IPS-18a (cell line): ENCODE results near the gene PLA1A.
A peak's percentile ranks its signal among the peaks of the same experiment; 100 is the strongest.

Experiments used
- H3K27ac ChIP-seq: one replicate; pipeline ENCODE4 v1.5.1; 2013; ENCODE audit warnings: low read length
- H3K27me3 ChIP-seq: one replicate; pipeline ENCODE4 v1.6.1; 2013; ENCODE audit warnings: mild to moderate bottlenecking, low read length; ENCODE audit not compliant: control insufficient read depth, insufficient read depth
- H3K36me3 ChIP-seq: one replicate; pipeline ENCODE4 v1.6.1; 2013; ENCODE audit warnings: low read depth, low read length; ENCODE audit not compliant: control insufficient read depth
- H3K4me1 ChIP-seq: one replicate; pipeline ENCODE4 v1.6.1; 2013; ENCODE audit warnings: low read depth, low read length; ENCODE audit not compliant: control insufficient read depth
- H3K4me3 ChIP-seq: one replicate; pipeline ENCODE4 v1.5.1; 2013; ENCODE audit warnings: low read length
- H3K9ac ChIP-seq: one replicate; pipeline ENCODE4 v1.6.1; 2013; ENCODE audit warnings: mild to moderate bottlenecking, low read length, moderate library complexity
- H3K9me3 ChIP-seq: one replicate; pipeline ENCODE4 v1.6.1; 2013; ENCODE audit warnings: low read depth, low read length; ENCODE audit not compliant: control insufficient read depth

PLA1A gene

DNA sequence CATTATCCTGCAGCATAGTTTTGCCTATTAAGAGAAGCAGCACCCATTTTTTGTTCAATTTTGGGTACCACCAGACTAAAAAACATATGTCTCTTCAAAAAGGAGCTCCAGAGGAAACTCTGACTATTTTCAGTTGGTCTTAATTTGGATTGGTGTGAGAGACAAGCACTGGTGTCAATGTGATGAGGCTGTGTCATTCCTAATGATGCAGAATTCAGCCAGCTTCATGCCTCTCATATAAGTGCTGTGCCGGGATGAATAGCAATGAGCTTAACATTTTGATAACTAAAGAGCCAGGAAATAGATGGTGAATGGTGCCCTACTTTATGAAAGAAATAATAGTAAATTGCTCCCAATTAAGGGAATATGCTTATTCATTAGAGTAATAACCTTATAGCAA is 46.8 kb downstream of the PLA1A start:
- no peaks in the 10 kb centered on the region for H3K36me3 ChIP-seq
- peaks cover 7% of the 10 kb centered on the region for H3K4me1 ChIP-seq
- no peak overlapping the region for H3K4me3 ChIP-seq
- H3K27me3 ChIP-seq, result no peaks in the 10 kb centered on the region
- no peaks in the 10 kb centered on the region for H3K9me3 ChIP-seq
- H3K27ac ChIP-seq, result no peak overlapping the region
- no peak overlapping the region for H3K9ac ChIP-seq

DNA sequence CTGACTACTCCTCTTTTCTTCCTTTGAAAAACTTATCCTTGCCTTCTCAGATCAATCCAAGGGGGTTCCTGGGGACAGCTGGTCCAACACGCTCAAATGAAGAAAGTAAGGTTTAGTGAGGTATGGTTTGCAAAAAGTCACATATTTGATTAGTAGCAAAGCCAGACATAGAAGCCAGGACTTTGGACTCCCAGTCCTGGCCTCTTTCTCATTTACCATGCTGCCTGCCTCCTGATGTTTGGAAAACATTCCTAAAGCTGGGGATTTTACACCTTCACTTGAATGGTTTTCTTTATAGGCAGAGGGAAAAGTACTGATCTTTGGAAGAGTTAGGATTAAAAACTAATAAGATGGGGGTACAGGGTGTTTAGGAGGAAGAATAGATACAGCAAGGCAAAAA is 48.1 kb downstream of the PLA1A start:
- peaks cover 7% of the 10 kb centered on the region for H3K4me1 ChIP-seq
- H3K27ac ChIP-seq, result no peak overlapping the region
- no peaks in the 10 kb centered on the region for H3K9me3 ChIP-seq
- no peaks in the 10 kb centered on the region for H3K36me3 ChIP-seq
- no peaks in the 10 kb centered on the region for H3K27me3 ChIP-seq
- no peak overlapping the region for H3K4me3 ChIP-seq
- no peak overlapping the region for H3K9ac ChIP-seq

DNA sequence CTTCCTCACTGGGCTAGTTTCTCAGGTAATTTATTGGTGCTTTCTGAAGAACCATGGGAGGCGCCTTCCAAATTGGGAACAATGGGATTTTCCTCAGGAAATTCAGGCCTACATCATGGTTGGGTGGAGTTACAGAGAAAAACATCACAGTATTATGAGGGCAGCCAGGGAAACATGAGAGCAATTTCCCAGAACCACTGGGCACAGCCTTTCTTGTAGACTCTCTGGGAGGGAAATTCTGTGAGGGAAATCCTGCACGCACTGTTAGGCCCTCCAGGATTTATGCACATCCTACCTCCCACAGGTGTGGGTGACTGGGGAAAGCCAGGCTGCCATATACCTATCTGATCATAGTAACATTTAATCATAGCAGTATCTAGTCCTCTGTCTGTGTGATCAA is 49.5 kb downstream of the PLA1A start:
- no peaks in the 10 kb centered on the region for H3K36me3 ChIP-seq
- peak overlapping the region; percentile 30 for H3K27ac ChIP-seq
- H3K4me1 ChIP-seq, result peaks cover 7% of the 10 kb centered on the region
- no peaks in the 10 kb centered on the region for H3K9me3 ChIP-seq
- no peak overlapping the region for H3K4me3 ChIP-seq
- no peaks in the 10 kb centered on the region for H3K27me3 ChIP-seq
- no peak overlapping the region for H3K9ac ChIP-seq

DNA sequence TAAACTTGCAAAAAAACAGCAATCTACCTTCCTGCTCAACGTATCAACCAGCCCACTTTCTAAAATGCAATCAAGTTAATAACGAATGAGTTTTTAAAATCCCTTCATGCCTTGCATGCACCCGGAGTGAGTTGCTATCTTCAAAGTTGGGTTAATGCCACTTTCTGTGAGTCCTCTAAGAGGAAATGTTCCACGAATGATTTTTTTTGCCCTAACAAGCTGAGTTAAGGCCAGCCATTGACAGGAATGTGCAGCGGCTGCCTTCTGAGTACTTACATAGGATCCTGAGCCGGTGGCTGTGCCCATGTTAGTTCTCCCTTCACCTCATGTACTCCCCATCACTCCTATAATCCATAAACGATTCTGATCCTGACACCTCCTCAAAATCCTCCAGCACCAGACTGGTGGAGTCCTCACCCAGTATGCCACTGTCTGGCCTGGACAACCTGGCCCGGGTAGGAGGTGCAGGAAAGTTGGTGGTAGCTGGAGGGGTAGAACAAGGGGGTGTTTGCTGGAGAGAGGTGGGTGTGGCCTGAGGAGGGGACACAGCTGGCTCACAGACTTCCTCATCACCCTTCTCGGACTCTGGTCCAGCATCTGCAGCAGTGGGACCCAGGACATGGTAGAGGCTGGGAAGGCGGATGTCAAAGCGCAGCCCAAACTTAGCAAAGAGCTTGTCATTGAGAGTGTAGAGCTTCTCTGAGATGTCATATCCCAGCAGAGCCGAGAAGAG is 50.3 kb downstream of the PLA1A start:
- Histone ChIP-seq H3K36me3 (no peaks in the 10 kb centered on the region), H3K27ac (no peak overlapping the region), H3K27me3 (no peaks in the 10 kb centered on the region), H3K4me3 (no peak overlapping the region), H3K9me3 (no peaks in the 10 kb centered on the region), H3K9ac (no peak overlapping the region), H3K4me1 (peaks cover 7% of the 10 kb centered on the region)

DNA sequence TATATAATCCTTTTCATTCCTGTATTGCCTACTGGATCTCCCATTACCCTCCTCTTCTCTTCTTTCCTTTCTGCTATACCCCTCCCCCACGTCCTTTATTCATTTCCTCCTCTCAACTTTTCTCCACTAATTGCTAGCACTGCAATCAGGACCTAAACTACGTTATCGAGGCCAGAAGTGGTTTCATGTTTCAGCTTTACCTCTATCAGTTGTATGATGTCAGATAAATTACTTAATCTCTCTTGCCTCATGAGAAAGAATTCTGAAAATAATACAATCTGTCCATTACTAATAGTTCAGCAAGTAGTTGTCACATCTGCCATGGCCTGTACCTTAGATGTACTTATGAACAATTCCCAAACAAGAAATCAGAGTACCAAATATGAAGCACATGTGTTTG is 52.1 kb downstream of the PLA1A start:
- no peaks in the 10 kb centered on the region for H3K9me3 ChIP-seq
- no peaks in the 10 kb centered on the region for H3K36me3 ChIP-seq
- H3K27ac ChIP-seq, result no peak overlapping the region
- no peak overlapping the region for H3K9ac ChIP-seq
- H3K4me3 ChIP-seq, result no peak overlapping the region
- no peaks in the 10 kb centered on the region for H3K27me3 ChIP-seq
- peaks cover 7% of the 10 kb centered on the region for H3K4me1 ChIP-seq

DNA sequence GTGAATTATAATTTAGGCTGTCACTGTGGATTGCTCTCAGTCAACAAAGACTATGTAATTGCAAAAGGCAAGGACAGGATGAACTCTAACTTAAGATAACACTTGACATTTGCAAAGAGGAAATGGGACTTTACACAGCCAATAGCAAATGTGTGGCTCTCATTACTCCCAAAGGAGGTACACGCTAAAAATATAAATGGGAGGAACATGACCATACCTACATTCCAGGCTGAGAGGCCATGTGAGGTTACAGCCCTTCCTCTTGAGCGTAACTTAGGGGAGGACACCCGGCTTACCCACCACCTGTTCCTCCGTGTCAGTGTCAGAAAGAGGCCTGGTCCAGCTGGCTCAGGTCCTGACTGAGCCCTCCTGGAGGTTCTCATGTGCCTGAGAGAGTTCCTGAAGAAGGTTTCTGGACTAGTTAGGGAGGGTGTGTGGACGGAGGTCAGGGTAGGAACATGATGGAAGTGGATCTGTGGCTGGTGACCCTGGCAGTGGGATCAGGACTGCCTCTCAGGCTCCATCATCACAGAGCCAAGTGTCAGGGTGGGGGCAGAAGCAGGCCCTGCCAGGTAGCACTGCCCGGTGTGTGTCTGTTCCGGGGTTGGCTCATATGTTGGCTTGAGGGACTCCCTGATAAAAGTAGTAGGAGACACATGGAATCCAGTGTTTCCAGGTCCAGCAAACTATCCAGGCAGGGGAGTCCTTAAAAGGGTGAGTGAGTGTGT is 54.8 kb downstream of the PLA1A start:
- Histone ChIP-seq H3K9ac (no peak overlapping the region), H3K4me1 (peaks cover 3% of the 10 kb centered on the region), H3K4me3 (no peak overlapping the region), H3K27ac (no peak overlapping the region), H3K9me3 (no peaks in the 10 kb centered on the region), H3K27me3 (no peaks in the 10 kb centered on the region), H3K36me3 (no peaks in the 10 kb centered on the region)

DNA sequence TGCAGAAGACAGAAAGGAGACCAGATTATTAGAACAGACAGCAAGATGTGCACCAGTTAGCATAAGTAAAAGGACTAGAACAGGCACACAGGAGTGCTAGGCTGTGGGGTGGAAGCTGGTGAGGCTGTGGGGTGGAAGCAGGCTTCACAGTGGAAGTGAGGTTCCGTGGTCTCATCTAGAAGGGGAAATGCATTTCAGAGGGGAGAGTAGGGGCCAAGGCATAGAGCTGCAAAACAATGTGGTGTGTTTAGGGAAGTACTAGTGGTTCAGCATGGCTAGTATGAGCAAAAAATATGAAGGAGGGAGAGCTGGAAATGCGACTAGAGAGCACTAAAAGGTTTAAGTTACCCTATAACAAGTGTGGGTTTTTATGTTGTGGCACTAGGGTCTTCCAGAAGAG is 56.2 kb downstream of the PLA1A start:
- Histone ChIP-seq H3K27me3 (no peaks in the 10 kb centered on the region), H3K4me3 (no peak overlapping the region), H3K4me1 (no peaks in the 10 kb centered on the region), H3K9me3 (no peaks in the 10 kb centered on the region), H3K9ac (no peak overlapping the region), H3K27ac (no peak overlapping the region), H3K36me3 (no peaks in the 10 kb centered on the region)

DNA sequence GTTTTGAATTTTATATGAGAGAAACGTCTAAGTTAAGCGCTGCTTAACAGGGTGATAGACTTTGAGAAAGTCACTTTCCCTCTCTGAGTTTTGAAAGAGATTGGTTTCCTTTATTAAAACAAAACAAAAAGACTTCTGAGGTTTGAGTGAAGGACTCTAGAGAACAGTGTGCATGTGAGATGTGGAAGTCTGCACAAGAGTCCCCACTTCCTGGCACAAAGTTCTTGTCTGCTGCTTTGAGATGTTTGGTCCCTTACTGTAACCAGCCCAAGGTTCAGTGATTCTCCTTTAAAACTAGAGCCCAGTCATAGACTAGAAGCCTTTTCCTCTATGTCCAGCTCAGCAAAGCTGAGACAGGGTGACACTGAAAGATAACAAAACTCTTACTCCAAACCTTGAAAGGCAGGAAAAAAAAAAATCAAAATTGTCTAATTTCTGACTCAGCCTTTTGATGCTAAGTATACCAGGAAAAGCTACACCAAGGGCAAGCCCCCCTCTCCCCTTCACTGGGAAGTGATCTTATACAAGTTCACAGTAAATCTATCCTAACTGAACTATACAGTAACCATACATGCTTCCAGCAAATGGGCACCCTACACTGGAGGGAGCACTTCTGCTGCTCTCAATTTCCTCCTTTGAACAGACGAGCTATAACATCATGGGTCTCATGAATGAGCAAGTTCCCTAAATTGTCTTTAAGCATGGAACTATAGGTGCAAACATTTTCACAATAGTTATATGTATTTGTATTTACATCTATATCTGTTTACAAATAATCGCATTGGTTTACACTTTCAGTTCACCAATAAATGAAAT is 60.4 kb downstream of the PLA1A start:
- Histone ChIP-seq H3K9me3 (no peaks in the 10 kb centered on the region), H3K36me3 (no peaks in the 10 kb centered on the region), H3K4me1 (no peaks in the 10 kb centered on the region), H3K27ac (no peak overlapping the region), H3K9ac (no peak overlapping the region), H3K4me3 (no peak overlapping the region), H3K27me3 (no peaks in the 10 kb centered on the region)

DNA sequence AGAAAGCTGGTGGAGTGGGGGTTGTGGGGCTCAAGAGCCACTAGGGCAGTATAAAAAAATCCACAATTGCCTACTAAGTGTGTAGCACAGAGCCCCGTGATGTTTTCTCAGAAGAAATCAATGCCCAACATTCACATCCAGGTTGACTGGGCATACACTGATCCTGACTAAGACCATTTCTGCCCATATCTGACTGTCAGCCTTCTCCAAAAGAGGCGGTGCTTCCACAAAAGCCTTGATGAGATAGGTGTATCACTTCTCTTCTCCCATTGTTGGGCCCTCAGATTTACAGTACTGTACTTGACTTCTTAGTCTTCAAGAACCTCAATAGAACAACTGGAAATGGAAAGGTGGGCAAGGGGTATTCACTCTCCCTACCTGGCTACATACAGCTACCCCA is 61.3 kb downstream of the PLA1A start:
- Histone ChIP-seq H3K27ac (no peak overlapping the region), H3K4me3 (no peak overlapping the region), H3K36me3 (no peaks in the 10 kb centered on the region)

DNA sequence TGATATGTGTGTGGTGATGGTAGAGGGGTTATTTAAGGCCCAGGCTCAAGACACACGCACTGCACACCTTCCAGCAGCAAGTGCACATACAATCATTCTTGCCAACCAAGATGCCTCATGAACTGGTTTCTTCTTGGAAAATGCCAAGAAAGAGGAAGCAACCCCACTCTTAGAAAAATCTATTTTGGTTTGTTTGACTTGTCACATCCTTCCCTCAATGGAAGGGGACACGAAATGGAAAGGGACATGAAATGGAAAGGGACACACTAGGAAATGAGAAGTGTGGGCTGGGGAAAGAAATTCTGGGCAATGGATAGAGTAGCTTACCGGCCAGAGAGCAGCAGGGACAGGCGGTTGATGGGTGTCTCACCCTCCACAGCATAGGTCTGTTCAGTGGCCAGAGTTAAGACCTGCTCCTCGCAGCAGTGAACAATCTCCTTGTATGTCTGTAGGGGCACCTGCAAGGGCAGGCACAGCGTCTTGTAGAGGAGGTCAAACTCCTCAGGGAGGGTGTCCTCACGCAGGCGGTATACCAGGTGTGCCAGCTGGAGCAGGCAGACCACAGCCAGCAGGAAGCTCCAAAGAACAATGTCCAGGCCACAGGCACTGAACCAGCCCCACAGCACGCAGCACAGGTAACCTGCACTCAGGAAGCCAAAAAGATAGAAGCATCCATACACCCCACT is 62.1 kb downstream of the PLA1A start:
- Histone ChIP-seq H3K27ac (no peak overlapping the region), H3K4me1 (no peaks in the 10 kb centered on the region), H3K9me3 (no peaks in the 10 kb centered on the region), H3K36me3 (no peaks in the 10 kb centered on the region), H3K4me3 (no peak overlapping the region), H3K9ac (no peak overlapping the region), H3K27me3 (no peaks in the 10 kb centered on the region)

More for the DNA sequence above, 61.3 kb downstream of the PLA1A start:
- Histone ChIP-seq H3K9me3 (no peaks in the 10 kb centered on the region), H3K27me3 (no peaks in the 10 kb centered on the region), H3K4me1 (no peaks in the 10 kb centered on the region), H3K9ac (no peak overlapping the region)
